Panc1 (cell line): Measurements from ENCODE around the gene SPDYC. TPM values are rescaled to one million over a fixed set of nuclear protein-coding genes. Genes with fewer than 3 reads are reported as not detected.

Source experiments
- ATAC-seq: fragments of 200-7000 bp; cut with Tn5 transposase; 2 replicates; pipeline ENCODE4 v1.9.1; 2020; ENCODE audit warnings: mild to moderate bottlenecking, moderate library complexity
- BruUV-seq: library from RNA; stranded (reverse); fragments of 400-500 nt; replicated peaks from 2 replicates; lab custom pipeline; 2021; lab: Mats Ljungman, UMichigan
- CTCF ChIA-PET: fragments of 300-600 bp; sonication (Branson Sonifier 250); formaldehyde crosslinking; loops from one replicate; lab custom pipeline; 2022; ENCODE audit warnings: antibody characterized with exemption; lab: Charles Lee
- POLR2A ChIA-PET: fragments of 300-600 bp; sonication (Branson Sonifier 250); formaldehyde crosslinking; loops from one replicate; lab custom pipeline; 2022; ENCODE audit warnings: antibody characterized with exemption; lab: Charles Lee
- DNase-seq: peaks from one replicate; pipeline ENCODE4 v3.0.0-alpha.2; 2010; ENCODE audit warnings: low read depth, low spot score
- H3K27ac ChIP-seq: 2 replicates; pipeline ENCODE4 v1.5.1; 2011; ENCODE audit warnings: mild to moderate bottlenecking, low read length, inconsistent platforms
- H3K27me3 ChIP-seq: fragments of 200-500 bp; sonication (Bioruptor generic); 2 replicates; pipeline ENCODE4 v1.6.0; 2014; ENCODE audit warnings: low read length, inconsistent platforms; ENCODE audit not compliant: control insufficient read depth, insufficient read depth
- H3K36me3 ChIP-seq: fragments of 200-500 bp; sonication (Bioruptor generic); 2 replicates; pipeline ENCODE4 v1.5.1; 2014; ENCODE audit warnings: inconsistent platforms, mild to moderate bottlenecking, low read length, moderate library complexity; ENCODE audit not compliant: control insufficient read depth, insufficient read depth
- H3K4me1 ChIP-seq: 2 replicates; pipeline ENCODE4 v1.5.1; 2011; ENCODE audit warnings: inconsistent platforms, mild to moderate bottlenecking, low read length, moderate library complexity; ENCODE audit not compliant: control insufficient read depth, insufficient read depth
- H3K4me3 ChIP-seq, 2 experiments: 2 replicates each; pipeline ENCODE4 v1.5.1; 2011 to 2012; ENCODE audit warnings: low read depth in 2 of 2, low read length in 2 of 2, mild to moderate bottlenecking in 2 of 2, inconsistent platforms in 1 of 2, moderate library complexity in 1 of 2
- H3K9me3 ChIP-seq: fragments of 200-500 bp; sonication (Bioruptor generic); 2 replicates; pipeline ENCODE4 v1.5.1; 2014; ENCODE audit warnings: low read depth, mild to moderate bottlenecking, inconsistent platforms, low read length, moderate library complexity; ENCODE audit not compliant: control insufficient read depth, insufficient read depth
- CTCF ChIP-seq: fragments of 450-650 bp; IDR thresholded peaks from 2 replicates; pipeline ENCODE4 v1.5.1; 2017; ENCODE audit warnings: mild to moderate bottlenecking
- POLR2AphosphoS5 ChIP-seq: IDR thresholded peaks from 2 replicates; pipeline ENCODE4 v1.6.1; 2012; ENCODE audit warnings: mild to moderate bottlenecking, low read depth, low read length, moderate library complexity
- SIN3A ChIP-seq: IDR thresholded peaks from 2 replicates; pipeline ENCODE4 v1.6.1; 2012; ENCODE audit warnings: low read depth, mild to moderate bottlenecking, low read length, moderate library complexity, borderline replicate concordance; ENCODE audit not compliant: insufficient read depth
- TCF7L2 ChIP-seq: IDR thresholded peaks from 2 replicates; pipeline ENCODE4 v1.6.1; 2011; ENCODE audit warnings: mild to moderate bottlenecking, low read depth, low read length, inconsistent platforms
- in situ Hi-C: cut with HindIII; loops from 2 replicates; pipeline ENCODE4 v1.10.0; 2016; ENCODE audit warnings: low sequenced_read_pairs, low pct_unique_long_range_greater_than_20kb
- intact Hi-C: fragments of 100-400 bp; cut with micrococcal nuclease; formaldehyde crosslinking; loops from one replicate; pipeline ENCODE4 v1.10.0; 2022; ENCODE audit not compliant: unreplicated experiment
- total RNA-seq: library from RNA; stranded (reverse); gene quantifications from one replicate; pipeline ENCODE4 v1.2.1, GENCODE V29; 2021; ENCODE audit not compliant: unreplicated experiment
- TF ChIP-seq, protein P1 (sequence below), 2 experiments: IDR thresholded peaks; 2 replicates each; pipeline ENCODE4 v1.6.1; 2011 to 2012; ENCODE audit warnings: low read depth in 2 of 2, control low read depth in 1 of 2, low read length in 1 of 2, mild to moderate bottlenecking in 1 of 2, moderate library complexity in 1 of 2; ENCODE audit not compliant: insufficient read depth in 1 of 2

Gene SPDYC
- total RNA-seq, 1 experiment from 2014 or later, result not detected

DNA sequence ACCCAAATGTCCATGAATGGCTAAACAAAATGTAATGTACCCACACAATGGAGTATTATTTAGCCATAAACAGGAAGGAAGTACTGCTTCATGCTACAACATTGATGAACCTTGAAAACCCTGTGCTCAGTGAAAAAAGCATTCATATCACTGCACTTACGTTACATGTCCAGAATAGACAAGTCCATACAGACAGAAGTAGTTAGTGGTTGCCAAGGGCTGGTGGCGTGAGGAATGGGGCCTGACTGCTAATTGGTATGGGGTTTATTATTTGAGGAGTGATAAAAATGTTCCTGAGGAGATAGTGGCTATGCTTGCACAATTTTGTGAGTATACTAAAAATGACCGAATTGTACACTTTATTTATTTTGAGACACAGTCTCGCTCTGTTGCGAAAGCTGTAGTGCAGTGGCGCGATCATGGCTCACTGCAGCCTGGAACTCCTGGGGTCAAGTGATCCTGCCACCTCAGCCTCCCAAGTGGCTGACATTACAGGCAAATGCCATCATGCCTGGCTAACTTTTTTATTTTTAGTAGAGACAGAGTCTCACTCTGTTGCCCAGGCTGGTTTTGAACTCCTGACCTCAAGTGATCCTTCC, 28.0 kb upstream of the SPDYC start:
- Histone ChIP-seq H3K9me3 (no peaks in the 10 kb centered on the region), H3K4me1 (no peaks in the 10 kb centered on the region), H3K27ac (no peak overlapping the region), H3K4me3 (no peak overlapping the region), H3K36me3 (no peaks in the 10 kb centered on the region), H3K27me3 (no peaks in the 10 kb centered on the region)
- BruUV-seq, result no TSS peak
- ATAC-seq (no peak), DNase-seq (no peak)
- intact Hi-C loops, result no loop called here
- ChIA-PET POLR2A (no interaction called here), CTCF (no interaction called here)
- TF ChIP-seq CTCF, result no peak
- in situ Hi-C loops, result no loop called here

DNA sequence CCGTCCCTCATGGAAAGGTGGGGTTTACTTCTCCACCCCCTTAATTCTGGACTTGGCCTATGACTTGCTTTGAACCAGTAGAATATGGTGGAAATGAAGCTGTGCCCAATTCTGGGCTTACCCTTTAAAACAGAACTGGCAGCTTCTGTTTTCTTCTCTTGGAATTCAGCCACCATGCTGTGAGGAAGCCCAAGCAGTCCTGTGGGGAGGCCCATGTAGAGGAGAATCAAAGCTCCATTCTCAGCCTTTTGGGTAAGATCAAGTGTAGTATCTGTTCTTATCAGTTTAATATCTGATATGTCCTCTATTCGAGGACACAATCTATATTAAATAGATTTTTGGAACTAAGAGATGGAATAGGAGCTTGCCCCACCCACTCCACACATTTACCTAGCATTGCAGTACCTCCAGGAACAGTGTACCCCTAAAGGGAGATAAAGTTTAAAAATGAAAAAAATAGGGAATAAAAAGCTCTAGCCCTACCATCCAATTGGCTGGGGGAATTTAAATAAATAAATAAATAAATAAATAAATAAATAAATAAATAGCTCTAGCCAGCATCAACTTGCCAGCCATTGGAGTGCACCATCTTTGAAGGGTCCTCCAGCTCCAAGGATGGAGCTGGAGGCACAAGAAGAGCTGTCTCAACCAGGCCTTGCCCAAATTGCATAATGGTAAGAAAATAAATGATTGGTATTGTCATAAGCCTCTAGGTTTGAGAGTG, 22.5 kb upstream of the SPDYC start:
- H3K4me1 ChIP-seq, result peaks cover 13% of the 10 kb centered on the region
- ATAC-seq, result no peak
- no peaks in the 10 kb centered on the region for H3K36me3 ChIP-seq
- no peak overlapping the region for H3K4me3 ChIP-seq
- in situ Hi-C loops (no loop called here), intact Hi-C loops (no loop called here)
- no TSS peak for BruUV-seq
- H3K27ac ChIP-seq, result no peak overlapping the region
- no peaks in the 10 kb centered on the region for H3K27me3 ChIP-seq
- no peak for DNase-seq
- ChIA-PET POLR2A (interaction anchor here (0.6 kb wide), 2 partner anchors 8 to 186 kb away, joined by 3 to 4 read pairs; no protein-coding TSS in a partner anchor), CTCF (interaction anchor here (0.7 to 1.1 kb wide), 2 partner anchors 12 to 14 kb away, joined by 3 to 8 read pairs; partner anchors contain the start of gene SYVN1)
- H3K9me3 ChIP-seq, result no peaks in the 10 kb centered on the region; the same call in 1 of the 2 replicates
- TF ChIP-seq SIN3A (no peak), TCF7L2 (no peak), POLR2AphosphoS5 (no peak), CTCF (no peak)
- TF ChIP-seq, protein P1, sequence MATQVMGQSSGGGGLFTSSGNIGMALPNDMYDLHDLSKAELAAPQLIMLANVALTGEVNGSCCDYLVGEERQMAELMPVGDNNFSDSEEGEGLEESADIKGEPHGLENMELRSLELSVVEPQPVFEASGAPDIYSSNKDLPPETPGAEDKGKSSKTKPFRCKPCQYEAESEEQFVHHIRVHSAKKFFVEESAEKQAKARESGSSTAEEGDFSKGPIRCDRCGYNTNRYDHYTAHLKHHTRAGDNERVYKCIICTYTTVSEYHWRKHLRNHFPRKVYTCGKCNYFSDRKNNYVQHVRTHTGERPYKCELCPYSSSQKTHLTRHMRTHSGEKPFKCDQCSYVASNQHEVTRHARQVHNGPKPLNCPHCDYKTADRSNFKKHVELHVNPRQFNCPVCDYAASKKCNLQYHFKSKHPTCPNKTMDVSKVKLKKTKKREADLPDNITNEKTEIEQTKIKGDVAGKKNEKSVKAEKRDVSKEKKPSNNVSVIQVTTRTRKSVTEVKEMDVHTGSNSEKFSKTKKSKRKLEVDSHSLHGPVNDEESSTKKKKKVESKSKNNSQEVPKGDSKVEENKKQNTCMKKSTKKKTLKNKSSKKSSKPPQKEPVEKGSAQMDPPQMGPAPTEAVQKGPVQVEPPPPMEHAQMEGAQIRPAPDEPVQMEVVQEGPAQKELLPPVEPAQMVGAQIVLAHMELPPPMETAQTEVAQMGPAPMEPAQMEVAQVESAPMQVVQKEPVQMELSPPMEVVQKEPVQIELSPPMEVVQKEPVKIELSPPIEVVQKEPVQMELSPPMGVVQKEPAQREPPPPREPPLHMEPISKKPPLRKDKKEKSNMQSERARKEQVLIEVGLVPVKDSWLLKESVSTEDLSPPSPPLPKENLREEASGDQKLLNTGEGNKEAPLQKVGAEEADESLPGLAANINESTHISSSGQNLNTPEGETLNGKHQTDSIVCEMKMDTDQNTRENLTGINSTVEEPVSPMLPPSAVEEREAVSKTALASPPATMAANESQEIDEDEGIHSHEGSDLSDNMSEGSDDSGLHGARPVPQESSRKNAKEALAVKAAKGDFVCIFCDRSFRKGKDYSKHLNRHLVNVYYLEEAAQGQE (IDR thresholded peaks at IDR 0.05; ENCODE audit: insufficient read depth in 1 of 2, low read depth in 2 of 2, low read length in 1 of 2), result no peak
